DOHH2 (cell line): Measurements from ENCODE around the gene BHLHE41.

Experiments
- H3F3A ChIP-seq: fragments of 200-600 bp; sonication (generic), shearing (Covaris generic); 2 replicates; pipeline ENCODE4 v1.6.0; 2016; ENCODE audit warnings: antibody characterized with exemption, mild to moderate bottlenecking; ENCODE audit not compliant: control insufficient read depth, insufficient read depth
- H3K27ac ChIP-seq: fragments of 200-600 bp; sonication (generic); 2 replicates; pipeline ENCODE4 v1.5.1; 2014; ENCODE audit warnings: low read depth, mild to moderate bottlenecking, low read length, moderate library complexity
- H3K27me3 ChIP-seq: fragments of 200-600 bp; sonication (generic); 2 replicates; pipeline ENCODE4 v1.6.1; 2014; ENCODE audit warnings: mild to moderate bottlenecking, low read length, mixed read lengths; ENCODE audit not compliant: control insufficient read depth
- H3K36me3 ChIP-seq: fragments of 200-600 bp; sonication (generic); 2 replicates; pipeline ENCODE4 v1.6.1; 2014; ENCODE audit warnings: mild to moderate bottlenecking, low read length, moderate library complexity, mixed read lengths; ENCODE audit not compliant: control insufficient read depth
- H3K4me1 ChIP-seq: fragments of 200-600 bp; sonication (generic); 2 replicates; pipeline ENCODE4 v1.6.1; 2014; ENCODE audit warnings: mild to moderate bottlenecking, low read length, mixed read lengths; ENCODE audit not compliant: control insufficient read depth
- H3K4me2 ChIP-seq: fragments of 200-600 bp; sonication (generic); 2 replicates; pipeline ENCODE4 v1.6.0; 2014; ENCODE audit warnings: mild to moderate bottlenecking, low read length, moderate library complexity
- H3K4me3 ChIP-seq: fragments of 200-600 bp; sonication (generic); 2 replicates; pipeline ENCODE4 v1.5.1; 2014; ENCODE audit warnings: mild to moderate bottlenecking, low read length, mixed read lengths
- H3K79me2 ChIP-seq: fragments of 200-600 bp; sonication (generic); 2 replicates; pipeline ENCODE4 v1.6.1; 2014; ENCODE audit warnings: mild to moderate bottlenecking, low read length, mixed read lengths; ENCODE audit not compliant: control insufficient read depth
- H3K9me2 ChIP-seq: fragments of 200-600 bp; sonication (generic); replicated peaks from 2 replicates; pipeline ENCODE4 v1.6.1; 2014; ENCODE audit warnings: mild to moderate bottlenecking, low read length, mixed read lengths; ENCODE audit not compliant: control insufficient read depth
- H3K9me3 ChIP-seq: fragments of 200-600 bp; sonication (generic); 2 replicates; pipeline ENCODE4 v1.6.1; 2014; ENCODE audit warnings: antibody characterized with exemption, low read length, mixed read lengths; ENCODE audit not compliant: control insufficient read depth, insufficient read depth
- H4K20me1 ChIP-seq: fragments of 200-600 bp; sonication (generic); 2 replicates; pipeline ENCODE4 v1.6.0; 2014; ENCODE audit warnings: low read depth, mild to moderate bottlenecking, antibody characterized with exemption, low read length, moderate library complexity; ENCODE audit not compliant: control insufficient read depth, insufficient read depth
- EZH2phosphoT487 ChIP-seq: fragments of 200-600 bp; sonication (generic); IDR thresholded peaks from 2 replicates; pipeline ENCODE4 v1.6.1; 2017; ENCODE audit warnings: borderline replicate concordance, mild to moderate bottlenecking, antibody characterized with exemption, low read length, moderate library complexity, mixed read lengths
- TF ChIP-seq, protein P1 (sequence below): fragments of 200-600 bp; sonication (generic); IDR thresholded peaks from one replicate; pipeline ENCODE4 v1.5.1; 2014; ENCODE audit warnings: antibody characterized with exemption, mild to moderate bottlenecking, low read depth, low read length; ENCODE audit not compliant: poor library complexity, severe bottlenecking

The BHLHE41 gene

DNA sequence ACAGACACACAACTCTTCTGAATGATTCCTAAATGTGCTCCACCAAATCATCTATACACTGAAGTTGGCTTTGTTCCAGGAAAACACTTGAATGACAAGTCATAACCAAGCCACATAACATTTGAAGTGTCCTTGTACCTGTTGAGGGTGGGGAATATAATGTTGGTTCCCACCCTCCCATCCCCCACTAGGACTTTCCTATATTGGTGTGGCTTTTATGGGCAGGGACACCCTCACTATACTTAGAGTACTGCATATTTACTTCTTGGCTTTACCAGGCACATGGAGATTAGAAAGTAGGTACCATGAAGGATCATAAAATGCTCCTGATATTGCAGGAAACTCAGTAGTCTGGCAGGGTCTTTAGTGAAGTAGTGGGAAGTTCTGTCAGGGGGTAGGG lies 9.7 kb upstream of the BHLHE41 start:
- H3K9me3 ChIP-seq, result no peaks in the 10 kb centered on the region
- H3K4me3 ChIP-seq, result no peak overlapping the region
- H3K36me3 ChIP-seq, result no peaks in the 10 kb centered on the region
- no peaks in the 10 kb centered on the region for H3K79me2 ChIP-seq
- no peaks in the 10 kb centered on the region for H3F3A ChIP-seq
- H3K4me1 ChIP-seq, result peaks cover 10% of the 10 kb centered on the region
- H3K4me2 ChIP-seq, result no peak overlapping the region
- TF ChIP-seq EZH2phosphoT487, result no peak
- TF ChIP-seq, protein P1, sequence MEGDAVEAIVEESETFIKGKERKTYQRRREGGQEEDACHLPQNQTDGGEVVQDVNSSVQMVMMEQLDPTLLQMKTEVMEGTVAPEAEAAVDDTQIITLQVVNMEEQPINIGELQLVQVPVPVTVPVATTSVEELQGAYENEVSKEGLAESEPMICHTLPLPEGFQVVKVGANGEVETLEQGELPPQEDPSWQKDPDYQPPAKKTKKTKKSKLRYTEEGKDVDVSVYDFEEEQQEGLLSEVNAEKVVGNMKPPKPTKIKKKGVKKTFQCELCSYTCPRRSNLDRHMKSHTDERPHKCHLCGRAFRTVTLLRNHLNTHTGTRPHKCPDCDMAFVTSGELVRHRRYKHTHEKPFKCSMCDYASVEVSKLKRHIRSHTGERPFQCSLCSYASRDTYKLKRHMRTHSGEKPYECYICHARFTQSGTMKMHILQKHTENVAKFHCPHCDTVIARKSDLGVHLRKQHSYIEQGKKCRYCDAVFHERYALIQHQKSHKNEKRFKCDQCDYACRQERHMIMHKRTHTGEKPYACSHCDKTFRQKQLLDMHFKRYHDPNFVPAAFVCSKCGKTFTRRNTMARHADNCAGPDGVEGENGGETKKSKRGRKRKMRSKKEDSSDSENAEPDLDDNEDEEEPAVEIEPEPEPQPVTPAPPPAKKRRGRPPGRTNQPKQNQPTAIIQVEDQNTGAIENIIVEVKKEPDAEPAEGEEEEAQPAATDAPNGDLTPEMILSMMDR, result no peak
- H4K20me1 ChIP-seq, result no peaks in the 10 kb centered on the region
- no peak overlapping the region for H3K27ac ChIP-seq
- no peaks in the 10 kb centered on the region for H3K9me2 ChIP-seq
- peaks cover 63% of the 10 kb centered on the region for H3K27me3 ChIP-seq

GRCh38 chr12:26133521-26133920 lies 8.7 kb upstream of the BHLHE41 start:
- Histone ChIP-seq H3K79me2 (no peaks in the 10 kb centered on the region), H3K9me3 (no peaks in the 10 kb centered on the region), H3F3A (no peaks in the 10 kb centered on the region), H3K36me3 (no peaks in the 10 kb centered on the region), H3K9me2 (no peaks in the 10 kb centered on the region), H3K4me3 (no peak overlapping the region), H3K4me2 (no peak overlapping the region), H4K20me1 (no peaks in the 10 kb centered on the region), H3K27ac (no peak overlapping the region), H3K4me1 (peaks cover 10% of the 10 kb centered on the region), H3K27me3 (peaks cover 74% of the 10 kb centered on the region)
- TF ChIP-seq, protein P1, result no peak
- no peak for TF ChIP-seq EZH2phosphoT487

DNA sequence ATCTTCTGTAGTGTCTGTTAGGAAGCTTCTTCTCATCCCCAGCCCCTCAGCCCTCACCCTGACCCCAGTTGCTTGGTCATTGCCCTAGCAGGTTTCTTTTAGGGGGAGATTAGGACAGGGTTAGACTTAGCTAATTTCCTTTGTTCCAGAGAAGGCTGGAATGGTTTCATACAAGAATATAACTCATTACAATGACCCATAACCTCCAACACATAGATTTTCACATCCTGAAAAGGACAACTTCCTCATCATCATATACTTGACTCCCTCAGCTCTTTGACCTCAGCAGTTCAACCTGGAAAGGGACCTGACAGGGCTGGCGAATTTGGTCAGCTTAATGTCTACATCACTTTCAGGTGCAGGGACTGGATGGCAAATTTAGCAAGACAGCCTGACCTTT lies 8.0 kb upstream of the BHLHE41 start:
- TF ChIP-seq, protein P1, result no peak
- no peak for TF ChIP-seq EZH2phosphoT487
- Histone ChIP-seq H3K9me2 (no peaks in the 10 kb centered on the region), H4K20me1 (no peaks in the 10 kb centered on the region), H3F3A (no peaks in the 10 kb centered on the region), H3K9me3 (no peaks in the 10 kb centered on the region), H3K4me1 (peaks cover 10% of the 10 kb centered on the region), H3K4me2 (no peak overlapping the region), H3K4me3 (no peak overlapping the region), H3K79me2 (no peaks in the 10 kb centered on the region), H3K36me3 (no peaks in the 10 kb centered on the region), H3K27me3 (peaks cover 80% of the 10 kb centered on the region), H3K27ac (no peak overlapping the region)

DNA sequence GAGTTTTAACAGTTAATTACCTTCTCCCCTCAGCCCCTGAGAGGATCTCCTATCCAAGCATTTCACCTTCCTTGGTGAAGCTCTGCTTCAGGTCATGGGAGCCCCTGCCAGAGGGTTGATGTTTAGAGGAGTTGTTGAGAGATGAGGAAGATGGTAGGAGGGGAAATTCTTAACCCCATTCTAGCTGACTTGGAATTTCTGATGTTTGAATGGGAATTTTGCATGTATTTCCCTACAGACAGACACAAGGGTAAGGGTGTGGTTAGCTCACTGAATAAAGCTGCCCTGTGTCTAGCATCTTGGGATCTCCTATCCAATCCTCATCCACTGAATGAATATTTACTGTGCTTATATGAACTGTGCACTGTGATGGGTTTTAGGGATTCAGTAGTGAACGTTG lies 7.1 kb upstream of the BHLHE41 start:
- Histone ChIP-seq H3K36me3 (no peaks in the 10 kb centered on the region), H3K9me3 (no peaks in the 10 kb centered on the region), H3K4me3 (no peak overlapping the region), H3K9me2 (no peaks in the 10 kb centered on the region), H3K79me2 (no peaks in the 10 kb centered on the region), H3K4me1 (peaks cover 10% of the 10 kb centered on the region), H3K27ac (no peak overlapping the region), H3K27me3 (peaks cover 87% of the 10 kb centered on the region), H3K4me2 (no peak overlapping the region), H4K20me1 (no peaks in the 10 kb centered on the region), H3F3A (no peaks in the 10 kb centered on the region)
- TF ChIP-seq EZH2phosphoT487, result no peak
- TF ChIP-seq, protein P1, result no peak
